ENCODE data around the gene TPRG1.

The TPRG1 gene

DNA sequence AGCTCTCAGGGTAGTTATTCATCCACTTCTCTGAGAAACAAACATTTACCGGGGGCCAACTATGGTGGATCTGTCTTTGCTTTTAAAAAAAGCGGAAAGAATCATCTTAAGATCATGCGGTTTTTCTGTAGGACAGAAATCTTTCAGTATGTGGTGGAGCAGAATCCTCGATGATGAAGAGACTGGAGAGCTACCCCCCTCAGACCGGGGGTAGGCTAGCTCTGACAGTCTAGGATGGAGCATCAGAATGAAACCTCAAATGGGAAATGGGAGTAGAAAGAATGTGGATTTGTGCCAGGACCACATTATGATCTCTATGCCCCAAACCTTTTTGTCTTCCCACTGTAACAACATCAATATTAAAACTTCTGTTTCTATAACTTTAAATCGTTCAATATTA lies 30.3 kb downstream of the TPRG1 start:
- DNase-seq (ENCODE audit: low spot score) = no peak
- H3K27ac ChIP-seq = no peak overlapping the region
- no peak overlapping the region for H3K4me3 ChIP-seq
- TF ChIP-seq, protein P1, sequence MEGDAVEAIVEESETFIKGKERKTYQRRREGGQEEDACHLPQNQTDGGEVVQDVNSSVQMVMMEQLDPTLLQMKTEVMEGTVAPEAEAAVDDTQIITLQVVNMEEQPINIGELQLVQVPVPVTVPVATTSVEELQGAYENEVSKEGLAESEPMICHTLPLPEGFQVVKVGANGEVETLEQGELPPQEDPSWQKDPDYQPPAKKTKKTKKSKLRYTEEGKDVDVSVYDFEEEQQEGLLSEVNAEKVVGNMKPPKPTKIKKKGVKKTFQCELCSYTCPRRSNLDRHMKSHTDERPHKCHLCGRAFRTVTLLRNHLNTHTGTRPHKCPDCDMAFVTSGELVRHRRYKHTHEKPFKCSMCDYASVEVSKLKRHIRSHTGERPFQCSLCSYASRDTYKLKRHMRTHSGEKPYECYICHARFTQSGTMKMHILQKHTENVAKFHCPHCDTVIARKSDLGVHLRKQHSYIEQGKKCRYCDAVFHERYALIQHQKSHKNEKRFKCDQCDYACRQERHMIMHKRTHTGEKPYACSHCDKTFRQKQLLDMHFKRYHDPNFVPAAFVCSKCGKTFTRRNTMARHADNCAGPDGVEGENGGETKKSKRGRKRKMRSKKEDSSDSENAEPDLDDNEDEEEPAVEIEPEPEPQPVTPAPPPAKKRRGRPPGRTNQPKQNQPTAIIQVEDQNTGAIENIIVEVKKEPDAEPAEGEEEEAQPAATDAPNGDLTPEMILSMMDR (IDR thresholded peaks at IDR 0.05) = no peak

DNA sequence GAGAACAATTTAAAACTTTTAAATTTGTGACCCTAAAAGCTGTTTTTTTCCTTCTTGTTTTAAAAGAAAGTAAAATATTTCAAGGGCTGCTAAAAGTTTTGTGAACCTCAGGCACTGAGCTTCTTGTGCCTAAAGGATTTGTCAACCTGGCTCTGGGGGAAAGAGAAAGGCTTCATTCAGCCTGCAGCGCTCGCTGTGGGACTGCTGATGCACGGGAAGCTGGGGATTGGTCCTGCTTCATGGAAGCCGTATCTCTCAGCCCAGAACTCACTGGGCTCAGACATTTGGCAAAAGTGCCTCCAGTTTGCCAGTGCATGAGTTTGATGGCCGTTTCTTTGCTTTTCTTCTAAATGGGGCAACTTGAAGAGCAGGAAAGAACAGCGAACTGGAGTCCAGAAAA lies 30.8 kb downstream of the TPRG1 start:
- TF ChIP-seq, protein P1 (IDR thresholded peaks at IDR 0.05) = no peak
- no peak for DNase-seq (ENCODE audit: low spot score)
- Histone ChIP-seq H3K27ac (no peak overlapping the region), H3K4me3 (no peak overlapping the region)

DNA sequence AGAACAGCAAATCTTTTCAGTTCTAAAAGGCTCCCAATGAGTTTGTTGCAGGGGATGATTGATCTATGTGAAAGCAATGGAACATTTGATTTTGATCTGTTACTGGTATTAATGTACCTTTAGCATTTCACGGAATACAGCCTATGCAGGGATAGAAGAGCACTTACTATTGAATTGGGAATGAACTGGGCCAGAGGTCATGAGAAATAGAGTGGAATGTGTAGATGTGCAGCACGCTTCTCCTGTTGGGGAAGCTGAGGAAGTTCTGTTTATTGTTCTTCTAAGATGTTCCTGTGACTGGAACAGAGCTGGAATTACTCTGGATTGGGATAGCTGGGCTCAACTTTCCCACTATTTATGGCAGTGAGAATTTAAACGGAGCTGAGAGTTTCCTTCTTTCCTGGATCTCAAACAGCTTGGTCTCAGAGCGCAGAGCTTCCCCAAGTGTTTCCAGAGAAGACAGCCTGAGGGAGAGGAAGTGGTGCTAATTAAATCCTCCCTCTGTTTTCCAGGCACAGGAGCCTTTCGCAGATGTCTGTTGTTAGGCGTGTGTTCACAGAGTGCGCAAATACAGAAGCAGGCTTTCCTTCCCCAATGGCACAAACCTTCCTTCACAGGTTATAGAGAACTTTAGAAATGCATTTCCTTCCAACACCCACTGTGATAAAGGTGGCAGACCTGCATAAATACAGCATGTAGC lies 32.5 kb downstream of the TPRG1 start:
- TF ChIP-seq, protein P1 (IDR thresholded peaks at IDR 0.05) = no peak
- DNase-seq (ENCODE audit: low spot score) = no peak
- no peak overlapping the region for H3K27ac ChIP-seq

DNA sequence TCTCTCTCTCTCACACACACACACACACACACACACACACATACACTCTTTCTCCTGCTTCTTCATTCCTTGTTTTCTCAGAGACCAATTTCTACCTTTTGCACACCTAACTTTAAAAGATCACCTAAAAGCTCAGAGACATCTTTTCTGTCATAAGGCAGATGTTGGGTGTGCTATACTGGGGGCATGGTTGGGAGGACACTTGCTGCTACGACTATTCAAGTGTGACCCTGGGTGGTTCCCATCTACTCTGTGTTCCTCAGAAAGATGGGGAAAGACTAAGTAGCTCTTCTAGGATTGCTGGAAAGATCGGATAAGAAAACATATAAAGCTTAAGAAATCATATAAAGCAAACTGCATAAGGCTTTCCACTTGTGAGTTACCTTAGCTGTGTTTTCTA lies 33.2 kb downstream of the TPRG1 start:
- Histone ChIP-seq H3K4me3 (no peak overlapping the region), H3K27ac (no peak overlapping the region)
- TF ChIP-seq, protein P1 (IDR thresholded peaks at IDR 0.05) = no peak
- no peak for DNase-seq (ENCODE audit: low spot score)

More for the DNA sequence above, 32.5 kb downstream of the TPRG1 start:
- H3K4me3 ChIP-seq = no peak overlapping the region

DNA sequence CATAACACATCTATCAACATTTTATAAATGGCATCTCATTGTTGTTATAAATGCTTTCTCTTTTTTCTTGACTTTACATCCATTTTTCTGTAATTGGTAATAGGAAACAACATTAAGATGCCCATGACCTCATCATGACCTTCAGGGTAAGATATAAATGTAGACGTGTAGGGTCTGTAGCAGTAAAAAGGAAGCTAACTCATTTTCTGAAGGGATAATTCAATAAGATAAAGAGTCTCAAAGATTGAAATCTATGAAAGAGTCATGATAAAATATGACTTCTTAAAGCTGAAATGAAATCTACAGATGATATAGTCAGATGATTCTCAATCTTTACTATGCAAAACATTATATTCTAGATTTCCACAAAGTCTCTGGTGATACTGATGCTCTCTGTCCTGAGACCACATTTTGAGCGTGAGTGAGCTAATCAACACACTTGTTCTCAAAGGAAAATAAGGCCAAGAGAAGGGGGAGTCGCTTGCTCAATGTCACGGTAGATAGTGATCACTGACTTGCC lies 38.5 kb downstream of the TPRG1 start:
- no peak for DNase-seq (ENCODE audit: low spot score)
- TF ChIP-seq, protein P1 (IDR thresholded peaks at IDR 0.05) = no peak

DNA sequence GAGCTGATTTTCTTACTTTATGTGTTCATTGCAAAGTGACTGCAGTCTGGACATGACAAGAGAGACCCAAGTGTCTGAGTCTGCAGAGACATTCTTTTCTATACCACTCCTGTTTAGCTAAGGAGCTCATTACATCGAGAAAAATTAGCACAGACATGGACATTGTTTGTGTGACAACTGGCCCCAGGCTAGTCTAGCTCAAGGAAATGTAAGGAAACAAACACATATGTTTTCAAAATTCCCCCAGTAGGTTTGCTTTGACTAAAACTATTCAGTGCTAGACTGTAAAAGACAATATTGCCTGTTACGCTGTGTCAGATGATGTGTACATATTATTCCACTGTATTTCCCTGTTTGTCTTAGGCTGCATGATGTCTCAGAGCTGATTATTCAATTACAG lies 40.9 kb downstream of the TPRG1 start:
- H3K4me3 ChIP-seq = no peak overlapping the region
- no peak for DNase-seq (ENCODE audit: low spot score)
- H3K27ac ChIP-seq = no peak overlapping the region
- TF ChIP-seq, protein P1 (IDR thresholded peaks at IDR 0.05) = no peak

More for the DNA sequence above, 38.5 kb downstream of the TPRG1 start:
- no peak overlapping the region for H3K4me3 ChIP-seq
- no peak overlapping the region for H3K27ac ChIP-seq

DNA sequence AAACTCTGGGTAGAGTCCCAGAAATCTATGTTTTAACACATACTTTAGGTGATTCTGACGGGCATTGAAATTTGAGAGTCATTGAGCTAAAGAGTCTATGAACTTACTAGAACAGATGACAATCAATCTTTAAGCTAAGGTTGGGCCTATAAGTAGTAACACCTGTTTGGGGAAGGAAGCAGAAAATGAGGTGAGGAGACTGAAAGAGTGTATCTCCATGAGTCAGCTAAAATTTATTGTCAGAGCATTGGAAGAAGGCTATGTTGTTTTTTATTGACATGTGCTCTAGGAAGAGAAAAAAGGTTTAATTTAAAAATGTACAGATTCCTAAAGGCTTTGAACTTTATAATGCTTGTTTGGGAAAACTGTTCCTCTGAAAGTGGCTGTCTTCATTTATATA lies 42.9 kb downstream of the TPRG1 start:
- Histone ChIP-seq H3K4me3 (no peak overlapping the region), H3K27ac (no peak overlapping the region)
- no peak for DNase-seq (ENCODE audit: low spot score)
- TF ChIP-seq, protein P1 (IDR thresholded peaks at IDR 0.05) = no peak

Data from coronary artery (tissue), 2 donors.